NCI-H1105 treated with DMSO at 0.1 percent for 48 hours (cell line): ENCODE data around the gene ABCA1.
A peak's percentile ranks its signal among the peaks of the same experiment; 100 is the strongest.
"Not testable (repeated sequence)": the region's sequence is repeated elsewhere in the genome, so short reads cannot be mapped to it uniquely, and the experiment has no call there.

Source experiments
- DNase-seq: peaks from one replicate; lab custom pipeline; 2025; lab: John Stamatoyannopoulos, UW

The ABCA1 gene

DNA sequence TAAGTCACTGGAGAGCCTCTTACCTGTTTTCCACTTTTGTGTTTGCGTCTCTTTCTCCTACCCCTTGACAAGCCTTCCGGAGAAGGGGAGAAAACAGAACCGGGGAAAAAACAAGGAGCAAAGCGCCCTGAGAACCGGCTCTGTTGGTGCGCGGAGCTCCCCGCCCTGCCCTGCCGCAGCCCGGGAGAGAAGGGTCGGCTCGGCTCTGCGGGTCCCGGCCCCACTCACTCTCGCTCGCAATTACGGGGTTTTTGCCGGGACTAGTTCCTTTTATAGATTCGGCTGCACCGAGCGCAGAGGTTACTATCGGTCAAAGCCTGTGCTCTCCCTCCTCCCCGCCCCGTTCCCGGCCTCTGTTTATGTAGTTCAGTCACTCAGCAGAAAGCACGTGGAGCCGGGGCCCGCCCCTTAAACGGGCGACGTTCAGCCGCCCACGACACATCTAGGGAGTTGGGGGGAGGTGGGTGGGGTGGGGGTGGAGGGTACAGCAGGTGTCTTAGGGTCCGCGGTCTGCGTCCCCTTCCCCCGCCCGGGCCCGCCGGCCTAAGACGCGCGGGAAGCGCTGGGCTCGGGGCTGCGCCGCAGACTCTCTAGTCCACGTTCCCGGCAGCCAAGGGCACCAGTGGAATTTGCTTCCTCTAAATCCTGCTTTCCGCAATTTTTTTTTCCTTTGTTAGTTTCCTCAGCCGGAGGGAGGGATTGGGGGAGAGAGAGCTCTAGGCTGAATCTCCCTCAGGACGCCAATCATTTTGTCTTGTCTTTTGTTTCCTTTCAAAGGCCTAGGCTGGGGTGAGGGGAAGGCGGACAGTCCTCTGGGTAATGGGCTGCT lies at the start of gene ABCA1:
Gene ABCA1, minus strand, starts transcription at position 244 of the 829 bp plus-strand sequence. CDS start 24,476 bp downstream, outside the sequence.
- peak; percentile 46 for DNase-seq

GRCh38 chr9:104977580-104977979 lies 49.6 kb upstream of the ABCA1 start:
- no peak for DNase-seq

DNA sequence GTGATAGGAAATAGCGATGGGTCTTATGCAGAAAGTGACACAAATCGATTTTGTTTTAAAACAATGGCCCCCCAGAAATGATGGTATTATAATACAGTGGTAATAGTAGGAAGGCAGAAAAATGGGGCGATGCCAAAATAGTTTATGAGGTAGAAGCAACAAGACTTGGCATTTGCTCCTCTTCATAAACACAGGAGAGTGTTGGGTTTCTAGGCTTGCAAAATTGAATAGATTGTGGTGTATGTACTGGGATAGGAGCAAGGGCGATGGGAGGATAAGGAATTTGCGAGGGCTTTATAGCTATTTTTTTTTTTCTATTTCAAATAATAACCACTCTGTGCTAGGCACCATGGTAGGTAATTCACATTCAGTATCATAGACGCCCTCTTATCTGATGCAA lies 49.2 kb upstream of the ABCA1 start:
- no peak for DNase-seq

GRCh38 chr9:104975966-104976595 lies 48.1 kb upstream of the ABCA1 start:
- not testable (repeated sequence) for DNase-seq

DNA sequence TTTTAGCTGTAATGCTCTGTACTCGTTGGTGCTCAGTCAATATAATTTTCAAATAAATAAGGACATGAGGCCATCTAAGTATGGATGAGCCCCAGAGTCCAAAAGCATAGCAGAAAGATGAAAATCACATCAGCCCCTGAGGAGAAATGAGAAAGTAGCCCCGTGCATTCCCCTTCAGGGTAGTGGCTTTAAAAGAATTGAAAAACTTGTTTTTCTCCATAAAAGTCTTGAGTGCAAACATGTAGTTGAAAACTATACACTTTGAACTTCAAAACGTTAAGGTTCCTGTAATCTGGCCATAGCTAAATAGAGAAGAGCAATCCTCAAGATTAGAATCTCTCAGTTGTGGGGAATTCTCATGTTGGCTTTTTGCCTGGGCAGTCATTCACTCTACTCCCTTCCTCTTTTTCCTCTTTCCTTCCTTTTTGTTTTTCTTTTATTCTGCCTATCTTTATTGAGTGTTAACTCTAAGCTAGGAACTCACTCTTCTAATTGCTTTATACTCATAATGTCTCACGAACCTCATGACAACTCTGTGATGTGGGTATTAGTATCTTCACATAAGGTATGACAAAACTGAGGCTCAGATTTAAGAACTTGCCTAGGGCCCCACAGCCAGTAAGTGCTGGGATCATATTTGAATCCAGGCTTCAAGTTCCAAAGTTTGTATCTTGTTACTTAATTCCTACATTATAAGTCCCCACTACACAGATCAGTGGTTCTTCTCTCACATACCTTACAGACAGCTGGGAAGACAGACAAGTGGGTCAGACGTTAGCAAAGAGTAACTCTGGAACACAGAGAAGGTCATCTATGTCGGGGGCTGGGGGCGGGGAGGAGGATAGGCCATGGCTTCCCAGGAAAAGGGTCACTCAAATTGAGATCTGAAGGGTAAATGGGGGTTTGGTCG lies 46.4 kb upstream of the ABCA1 start:
- DNase-seq: no peak

DNA sequence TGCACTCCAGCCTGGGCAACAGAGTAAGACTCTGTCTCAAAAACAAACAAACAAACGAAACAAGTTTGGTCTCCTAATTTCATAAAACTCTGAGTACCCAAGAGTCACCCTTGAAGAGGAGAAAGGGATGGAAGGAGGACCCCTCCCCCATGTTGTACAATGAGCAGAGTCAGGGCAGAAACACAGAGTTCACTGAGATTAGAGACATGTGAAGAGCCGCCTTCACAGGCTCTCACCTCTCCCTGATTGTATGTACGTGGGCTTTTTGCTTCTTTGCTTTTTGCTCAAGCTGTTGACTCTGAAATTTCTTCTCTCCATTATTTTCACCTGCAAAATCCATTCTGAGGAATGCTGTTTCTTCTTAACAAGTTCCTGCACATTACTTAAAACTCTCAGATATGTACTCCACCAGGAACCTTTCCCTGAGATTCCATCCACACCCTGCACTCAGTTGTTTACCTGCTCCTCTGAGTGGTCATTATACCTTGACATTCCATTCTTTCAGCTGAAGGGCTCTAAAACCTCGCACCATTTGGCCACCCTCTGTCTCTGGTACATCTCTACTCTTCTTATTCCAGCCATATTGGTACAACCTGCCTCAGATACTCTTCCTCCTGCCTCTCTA lies 44.4 kb upstream of the ABCA1 start:
- DNase-seq: no peak

- no peak for DNase-seq
Measured at GRCh38 chr9:104971511-104971910, 43.6 kb upstream of the ABCA1 start.

DNA sequence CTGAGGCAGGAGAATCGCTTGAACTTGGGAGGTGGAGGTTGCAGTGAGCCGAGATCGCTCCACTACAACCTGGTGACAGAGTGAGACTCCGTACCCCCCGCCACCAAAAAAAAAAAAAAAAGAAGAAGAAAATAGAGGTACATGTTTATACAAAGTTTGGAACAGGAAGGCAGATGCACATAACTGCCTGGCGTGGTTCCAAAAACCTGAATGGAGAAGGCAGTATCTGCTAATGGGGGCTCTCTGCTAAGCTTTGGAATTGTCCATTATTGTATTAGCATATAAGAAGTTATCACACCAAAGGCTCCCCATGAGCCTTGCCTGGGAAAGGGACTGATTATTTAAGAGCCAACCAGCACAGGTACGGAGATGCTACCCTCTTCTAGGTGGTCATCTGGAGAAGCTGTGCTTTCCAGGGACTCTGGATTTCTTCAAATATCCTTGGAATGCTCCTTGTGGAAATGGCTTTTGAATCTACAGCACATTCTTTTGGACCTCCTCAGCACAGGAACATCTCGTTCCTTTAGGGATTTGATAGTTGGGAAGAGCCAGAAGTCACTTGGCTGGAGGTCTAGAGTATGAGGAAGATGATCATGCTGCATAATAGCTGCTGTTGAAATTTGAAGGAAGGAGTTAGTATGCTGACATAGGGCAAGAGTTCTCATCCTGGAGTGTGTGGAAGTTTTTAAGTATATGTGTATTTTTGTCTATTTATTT lies 42.5 kb upstream of the ABCA1 start:
- no peak for DNase-seq

GRCh38 chr9:104969116-104969515 lies 41.2 kb upstream of the ABCA1 start:
- no peak for DNase-seq

GRCh38 chr9:104968025-104968982 lies 40.3 kb upstream of the ABCA1 start:
- peak; percentile 79 for DNase-seq

- DNase-seq: no peak
Measured at GRCh38 chr9:104963076-104963475, 35.1 kb upstream of the ABCA1 start.

DNA sequence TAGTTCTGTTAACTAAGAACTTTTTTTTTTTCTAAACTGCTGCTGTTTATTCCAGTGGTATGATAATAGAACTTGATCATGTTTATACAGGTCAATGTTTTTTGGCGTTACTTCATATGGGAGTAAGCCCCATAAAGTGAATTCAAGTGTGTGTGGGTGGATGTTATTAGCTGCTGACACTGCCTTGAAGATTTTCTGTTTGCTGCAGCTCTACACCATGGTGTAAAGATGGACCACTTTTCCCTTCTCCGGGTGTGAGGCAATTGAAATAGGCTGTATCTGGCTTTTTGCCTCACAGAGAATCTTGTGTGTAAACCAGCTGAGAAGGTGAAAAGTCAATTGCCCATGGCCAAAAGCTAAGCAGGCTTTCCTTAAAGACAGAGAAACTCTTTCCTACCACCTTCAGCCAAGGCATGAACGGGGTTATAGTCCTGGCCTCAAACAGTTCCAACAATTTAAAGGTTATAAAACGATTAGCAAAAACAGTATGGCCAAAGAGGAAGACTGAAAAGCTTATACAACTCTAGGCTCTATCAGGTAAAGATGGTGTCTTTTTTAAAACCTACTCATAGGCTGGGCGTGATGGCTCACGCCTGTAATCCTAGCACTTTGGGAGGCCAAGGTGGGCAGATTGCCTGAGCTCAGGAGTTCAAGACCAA lies 33.9 kb upstream of the ABCA1 start:
- no peak for DNase-seq

DNA sequence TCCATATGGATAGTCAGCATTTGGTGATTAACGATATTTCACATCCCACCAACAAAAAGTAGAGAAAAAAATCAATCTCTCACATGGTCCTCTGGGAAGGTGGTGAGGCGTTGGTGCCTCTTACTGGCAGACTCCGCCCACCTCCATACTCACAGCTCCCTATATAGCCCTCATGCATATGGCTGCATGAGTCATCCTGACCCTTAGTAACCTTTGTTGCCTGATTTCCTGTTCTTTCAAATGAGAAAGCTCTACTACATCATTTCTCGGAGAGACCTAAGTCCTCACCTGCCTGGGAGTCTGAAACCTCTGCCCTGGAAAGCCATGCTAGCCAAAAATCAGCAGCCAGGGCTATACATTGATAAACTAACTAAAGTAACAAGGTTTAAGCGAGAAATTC lies 33.3 kb upstream of the ABCA1 start:
- peak; percentile 31 for DNase-seq

DNA sequence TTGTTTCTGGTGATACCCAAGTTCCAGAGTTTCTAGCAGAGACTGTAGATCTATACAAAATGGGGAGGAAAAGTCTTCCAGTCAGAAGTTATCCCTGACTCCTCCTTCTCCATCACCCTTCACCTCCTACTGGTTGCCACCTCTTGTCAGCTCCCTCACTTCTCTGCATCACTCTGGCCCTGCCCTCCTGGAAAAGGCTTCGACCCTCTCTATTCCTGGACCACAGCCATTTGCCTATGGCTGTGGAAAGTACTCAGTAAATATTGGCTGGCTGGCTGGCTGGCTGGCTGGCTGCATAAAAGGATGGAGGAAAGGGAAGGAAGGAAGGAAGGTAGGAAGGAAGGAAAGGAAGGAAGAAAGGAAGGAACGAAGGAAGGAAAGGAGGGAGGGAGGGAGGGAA lies 32.7 kb upstream of the ABCA1 start:
- no peak for DNase-seq

- no peak for DNase-seq
Measured at GRCh38 chr9:104958751-104959150, 30.8 kb upstream of the ABCA1 start.

- not testable (repeated sequence) for DNase-seq
Measured at GRCh38 chr9:104958006-104958405, 30.1 kb upstream of the ABCA1 start.

GRCh38 chr9:104951487-104951886 lies 23.5 kb upstream of the ABCA1 start:
- no peak for DNase-seq

DNA sequence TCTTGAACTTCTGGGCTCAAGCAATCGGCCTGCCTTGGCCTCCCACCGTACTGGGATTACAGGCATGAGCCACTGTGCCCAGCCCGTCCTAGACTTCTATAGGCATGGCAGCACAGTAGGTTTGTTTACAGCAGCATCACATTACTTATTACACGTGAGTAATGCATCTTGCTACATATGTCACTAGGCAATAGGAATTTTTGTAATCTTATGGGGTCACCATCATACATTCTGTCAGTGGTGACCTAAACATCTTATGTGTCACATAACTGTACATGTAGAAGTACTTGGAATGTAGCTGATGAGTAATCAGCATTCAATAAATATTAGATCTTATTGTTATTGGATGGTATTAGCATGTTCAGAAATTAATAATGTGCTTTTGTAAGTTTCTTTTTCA lies 22.9 kb upstream of the ABCA1 start:
- no peak for DNase-seq

GRCh38 chr9:104948277-104948676 lies 20.3 kb upstream of the ABCA1 start:
- DNase-seq: no peak

DNA sequence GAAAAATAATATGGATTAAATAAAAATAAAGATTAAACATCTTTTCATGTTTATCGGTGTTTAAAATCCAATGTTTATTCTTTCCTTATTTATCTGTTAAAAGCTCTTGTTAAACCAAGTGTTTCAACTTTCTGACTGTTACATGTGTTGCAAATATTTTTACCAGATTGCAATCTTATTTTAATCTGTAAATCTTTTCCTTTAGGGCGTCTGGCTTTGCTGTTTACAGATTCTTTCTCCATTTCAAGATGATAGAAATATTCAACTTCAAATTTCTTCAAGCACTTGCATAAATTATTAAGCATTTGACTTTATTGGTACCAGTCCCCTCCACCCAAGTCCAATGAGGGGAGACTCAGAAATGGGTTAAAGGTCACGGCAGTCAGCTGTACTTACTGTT lies 16.9 kb upstream of the ABCA1 start:
- no peak for DNase-seq
